ENCODE measurements around the gene SLC66A2.

SLC66A2 gene

GRCh38 chr18:79950515-79951341 lies 725 bp downstream of the SLC66A2 start:
- no peak for DNase-seq (ENCODE audit: low read depth)

- DNase-seq (ENCODE audit: low read depth) = no peak
Observed at GRCh38 chr18:79949697-79950487, 1.6 kb downstream of the SLC66A2 start.

- no peak for DNase-seq (ENCODE audit: low read depth)
Observed at GRCh38 chr18:79948719-79949411, 2.6 kb downstream of the SLC66A2 start.

- no peak for DNase-seq (ENCODE audit: low read depth)
Observed at GRCh38 chr18:79947881-79948610, 3.4 kb downstream of the SLC66A2 start.

- no peak for DNase-seq (ENCODE audit: low read depth)
Observed at GRCh38 chr18:79947054-79947755, 4.2 kb downstream of the SLC66A2 start.

- DNase-seq (ENCODE audit: low read depth) = no peak
Observed at GRCh38 chr18:79945118-79946042, 6.1 kb downstream of the SLC66A2 start.

GRCh38 chr18:79944746-79945117 lies 6.7 kb downstream of the SLC66A2 start:
- no peak for DNase-seq (ENCODE audit: low read depth)

GRCh38 chr18:79944126-79944731 lies 7.2 kb downstream of the SLC66A2 start:
- DNase-seq (ENCODE audit: low read depth) = no peak

- DNase-seq (ENCODE audit: low read depth) = no peak
Observed at GRCh38 chr18:79943608-79944125, 7.8 kb downstream of the SLC66A2 start.

- DNase-seq (ENCODE audit: low read depth) = no peak
Observed at GRCh38 chr18:79942786-79943607, 8.5 kb downstream of the SLC66A2 start.

- DNase-seq (ENCODE audit: low read depth) = no peak
Observed at GRCh38 chr18:79942211-79942610, 9.2 kb downstream of the SLC66A2 start.

GRCh38 chr18:79941473-79942119 lies 9.9 kb downstream of the SLC66A2 start:
- DNase-seq (ENCODE audit: low read depth) = no peak

- no peak for DNase-seq (ENCODE audit: low read depth)
Observed at GRCh38 chr18:79940814-79941472, 10.5 kb downstream of the SLC66A2 start.

GRCh38 chr18:79940126-79940813 lies 11.2 kb downstream of the SLC66A2 start:
- no peak for DNase-seq (ENCODE audit: low read depth)

- no peak for DNase-seq (ENCODE audit: low read depth)
Observed at GRCh38 chr18:79939096-79939495, 12.4 kb downstream of the SLC66A2 start.

GRCh38 chr18:79938196-79938595 lies 13.3 kb downstream of the SLC66A2 start:
- DNase-seq (ENCODE audit: low read depth) = no peak

Measured in stimulated activated CD8-positive, alpha-beta memory T cell treated with anti-CD3 and anti-CD28 coated beads, Interleukin-4, amount 100 ng/mL, for 24 hours (primary cell).